IPS-15b (cell line): ENCODE measurements around the gene ASAP2.

Source experiments
- H3K27me3 ChIP-seq: one replicate; pipeline ENCODE4 v1.6.1; 2013; ENCODE audit warnings: low read length; ENCODE audit not compliant: control insufficient read depth, insufficient read depth
- H3K36me3 ChIP-seq: one replicate; pipeline ENCODE4 v1.6.1; 2013; ENCODE audit warnings: low read length; ENCODE audit not compliant: control insufficient read depth, insufficient read depth
- H3K4me1 ChIP-seq: one replicate; pipeline ENCODE4 v1.6.1; 2013; ENCODE audit warnings: mild to moderate bottlenecking, low read length; ENCODE audit not compliant: control insufficient read depth, insufficient read depth
- H3K4me3 ChIP-seq: one replicate; pipeline ENCODE4 v1.5.1; 2013; ENCODE audit warnings: low read depth, low read length
- H3K9ac ChIP-seq: one replicate; pipeline ENCODE4 v1.6.1; 2013; ENCODE audit warnings: low read depth, mild to moderate bottlenecking, low read length
- H3K9me3 ChIP-seq: one replicate; pipeline ENCODE4 v1.6.1; 2013; ENCODE audit warnings: mild to moderate bottlenecking, low read length; ENCODE audit not compliant: control insufficient read depth, insufficient read depth

The ASAP2 gene

DNA sequence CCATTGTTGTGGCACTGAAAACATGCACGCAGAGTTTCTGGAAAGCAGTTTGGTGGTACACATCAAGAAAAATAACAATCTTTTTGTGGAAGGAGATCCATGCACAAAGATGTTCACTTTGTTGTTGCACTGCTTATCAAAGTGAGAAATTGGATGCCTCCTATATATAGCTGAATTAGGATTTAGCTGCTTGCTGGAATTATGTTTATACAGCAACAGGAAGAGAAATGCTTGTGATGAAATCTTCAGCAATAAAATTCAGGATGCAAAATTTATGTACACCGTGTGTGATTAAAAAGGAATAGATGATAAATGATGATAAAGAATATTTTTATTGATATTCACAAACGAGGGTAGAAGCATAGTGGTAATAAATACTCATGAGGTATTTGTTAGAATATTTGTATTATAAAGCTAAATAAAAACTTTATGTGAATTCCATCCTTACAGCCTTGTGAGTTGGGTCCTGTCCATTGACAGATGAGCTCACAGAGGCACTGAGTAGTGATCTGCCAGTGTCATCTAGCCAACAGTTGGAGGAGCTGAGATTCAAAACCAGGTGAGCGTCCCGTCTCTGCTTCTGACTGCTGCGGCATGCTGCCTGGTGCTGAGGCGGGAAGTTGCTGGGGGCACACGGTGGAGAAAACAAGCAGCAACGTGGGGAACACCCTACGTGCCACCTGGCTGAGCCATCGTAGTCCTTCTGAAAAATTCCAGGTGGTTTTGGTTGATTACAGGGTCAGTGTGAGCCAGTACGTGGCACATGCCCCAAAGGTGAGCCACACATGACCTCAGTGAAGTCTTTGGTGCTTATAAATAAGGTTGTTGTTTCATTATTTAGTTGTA lies 80.2 kb downstream of the ASAP2 start:
- Histone ChIP-seq H3K9me3 (no peaks in the 10 kb centered on the region), H3K36me3 (no peaks in the 10 kb centered on the region), H3K4me3 (no peak overlapping the region), H3K9ac (no peak overlapping the region), H3K27me3 (no peaks in the 10 kb centered on the region), H3K4me1 (peaks cover 18% of the 10 kb centered on the region)

- H3K27me3 ChIP-seq: no peaks in the 10 kb centered on the region
- H3K36me3 ChIP-seq: no peaks in the 10 kb centered on the region
- H3K4me3 ChIP-seq: no peak overlapping the region
- H3K9ac ChIP-seq: no peak overlapping the region
- H3K9me3 ChIP-seq: no peaks in the 10 kb centered on the region
- H3K4me1 ChIP-seq: peaks cover 15% of the 10 kb centered on the region
These were observed 80.9 kb downstream of the ASAP2 start for GRCh38 chr2:9287400-9288045.

- Histone ChIP-seq H3K4me1 (peaks cover 15% of the 10 kb centered on the region), H3K9me3 (no peaks in the 10 kb centered on the region), H3K9ac (no peak overlapping the region), H3K36me3 (no peaks in the 10 kb centered on the region), H3K4me3 (no peak overlapping the region), H3K27me3 (no peaks in the 10 kb centered on the region)
These were observed 81.6 kb downstream of the ASAP2 start for GRCh38 chr2:9288233-9288632.

- Histone ChIP-seq H3K9ac (no peak overlapping the region), H3K4me3 (no peak overlapping the region), H3K9me3 (no peaks in the 10 kb centered on the region), H3K4me1 (peaks cover 15% of the 10 kb centered on the region), H3K36me3 (no peaks in the 10 kb centered on the region), H3K27me3 (no peaks in the 10 kb centered on the region)
These were observed 82.2 kb downstream of the ASAP2 start for GRCh38 chr2:9288681-9289338.

DNA sequence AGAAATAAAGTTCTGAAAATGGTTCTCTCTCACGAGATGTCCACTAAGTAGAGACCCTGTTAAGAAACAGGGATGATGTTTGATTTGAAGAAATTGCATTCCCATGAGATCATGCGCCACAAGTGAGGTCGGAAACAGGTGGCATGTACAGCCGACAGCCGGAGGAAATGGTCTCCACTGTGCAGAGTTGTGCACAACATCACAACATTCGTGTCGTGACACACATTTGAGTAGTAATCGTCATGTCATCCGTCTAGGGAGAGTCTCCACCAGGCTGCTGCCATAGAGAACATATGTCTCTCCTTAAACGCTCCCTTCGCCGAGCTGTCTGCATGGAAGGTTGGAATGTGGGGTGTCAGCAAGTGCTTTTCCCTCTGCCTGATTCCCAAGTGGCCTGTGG lies 84.7 kb downstream of the ASAP2 start:
- Histone ChIP-seq H3K36me3 (no peaks in the 10 kb centered on the region), H3K9ac (no peak overlapping the region), H3K4me3 (no peak overlapping the region)

DNA sequence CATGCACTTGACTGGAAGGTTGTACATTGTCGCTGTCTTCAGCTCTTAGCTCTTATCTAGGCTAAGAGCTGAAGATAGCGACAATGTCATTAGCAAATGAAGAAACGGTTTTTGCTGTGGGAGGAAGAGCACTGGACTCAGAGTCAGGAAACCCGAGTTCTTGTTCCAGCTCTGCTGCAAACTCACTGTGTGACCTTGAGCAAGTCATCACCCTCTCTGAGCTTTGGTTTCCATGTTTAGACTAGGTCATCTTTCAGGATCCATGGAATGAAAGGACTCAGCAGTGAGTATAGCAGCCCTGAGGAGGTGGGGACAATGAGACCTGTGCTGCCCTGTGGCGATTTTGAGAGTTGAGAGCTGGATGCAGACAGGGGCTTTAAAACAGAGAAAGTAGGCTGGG lies 85.3 kb downstream of the ASAP2 start:
- peaks cover 15% of the 10 kb centered on the region for H3K4me1 ChIP-seq
- no peak overlapping the region for H3K9ac ChIP-seq

More for the DNA sequence above, 84.7 kb downstream of the ASAP2 start:
- Histone ChIP-seq H3K4me1 (peaks cover 15% of the 10 kb centered on the region), H3K9me3 (no peaks in the 10 kb centered on the region), H3K27me3 (no peaks in the 10 kb centered on the region)

GRCh38 chr2:9292426-9292825 lies 85.8 kb downstream of the ASAP2 start:
- peaks cover 15% of the 10 kb centered on the region for H3K4me1 ChIP-seq
- H3K36me3 ChIP-seq: no peaks in the 10 kb centered on the region
- H3K27me3 ChIP-seq: no peaks in the 10 kb centered on the region
- H3K9me3 ChIP-seq: no peaks in the 10 kb centered on the region
- H3K9ac ChIP-seq: no peak overlapping the region
- H3K4me3 ChIP-seq: no peak overlapping the region

More for the DNA sequence above, 85.3 kb downstream of the ASAP2 start:
- no peaks in the 10 kb centered on the region for H3K27me3 ChIP-seq
- H3K4me3 ChIP-seq: no peak overlapping the region
- H3K9me3 ChIP-seq: no peaks in the 10 kb centered on the region
- H3K36me3 ChIP-seq: no peaks in the 10 kb centered on the region

- Histone ChIP-seq H3K4me1 (peaks cover under 1% of the 10 kb centered on the region), H3K9me3 (no peaks in the 10 kb centered on the region), H3K4me3 (no peak overlapping the region), H3K36me3 (no peaks in the 10 kb centered on the region), H3K27me3 (no peaks in the 10 kb centered on the region), H3K9ac (no peak overlapping the region)
These were observed 88.2 kb downstream of the ASAP2 start for GRCh38 chr2:9294764-9295163.

GRCh38 chr2:9296559-9296958 lies 89.9 kb downstream of the ASAP2 start:
- Histone ChIP-seq H3K4me1 (no peaks in the 10 kb centered on the region), H3K27me3 (no peaks in the 10 kb centered on the region), H3K4me3 (no peak overlapping the region), H3K9ac (no peak overlapping the region), H3K9me3 (no peaks in the 10 kb centered on the region), H3K36me3 (no peaks in the 10 kb centered on the region)

- H3K9ac ChIP-seq: no peak overlapping the region
- H3K4me3 ChIP-seq: no peak overlapping the region
- no peaks in the 10 kb centered on the region for H3K27me3 ChIP-seq
These were observed 90.5 kb downstream of the ASAP2 start for GRCh38 chr2:9297156-9297555.

GRCh38 chr2:9297807-9298206 lies 91.2 kb downstream of the ASAP2 start:
- H3K36me3 ChIP-seq: no peaks in the 10 kb centered on the region
- no peak overlapping the region for H3K9ac ChIP-seq
- no peaks in the 10 kb centered on the region for H3K27me3 ChIP-seq
- no peak overlapping the region for H3K4me3 ChIP-seq
- no peaks in the 10 kb centered on the region for H3K4me1 ChIP-seq
- no peaks in the 10 kb centered on the region for H3K9me3 ChIP-seq

More at GRCh38 chr2:9297156-9297555, 90.5 kb downstream of the ASAP2 start:
- Histone ChIP-seq H3K9me3 (no peaks in the 10 kb centered on the region), H3K36me3 (no peaks in the 10 kb centered on the region), H3K4me1 (no peaks in the 10 kb centered on the region)
